NCI-H526 treated with DMSO at 0.1 percent for 48 hours (cell line): Measurements from ENCODE around the gene SLC17A2.
"Not testable (repeated sequence)": the region's sequence is repeated elsewhere in the genome, so short reads cannot be mapped to it uniquely, and the experiment has no call there.

Experiments
- DNase-seq: peaks from one replicate; lab custom pipeline; 2025; lab: John Stamatoyannopoulos, UW

SLC17A2 gene

GRCh38 chr6:25951296-25952032 lies 21.0 kb upstream of the SLC17A2 start:
- no peak for DNase-seq

DNA sequence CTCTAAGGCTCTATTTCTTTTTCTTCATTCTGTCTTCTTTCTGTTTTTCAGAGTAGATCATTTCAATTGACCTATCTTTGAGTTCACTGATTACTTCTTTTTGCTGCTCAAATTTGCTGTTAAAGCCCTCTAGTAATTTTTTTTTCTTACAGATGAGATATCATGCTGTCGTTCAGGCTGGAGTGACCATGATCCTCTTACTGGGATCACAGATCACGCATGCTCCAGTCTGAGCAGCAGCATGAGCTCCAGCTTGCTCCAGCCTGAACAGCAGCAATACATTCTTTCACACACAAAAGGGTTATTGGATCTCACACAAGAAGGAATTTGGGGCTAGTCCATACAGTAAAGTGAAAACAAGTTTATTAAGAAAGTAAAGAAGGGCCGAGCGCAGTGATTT lies 19.8 kb upstream of the SLC17A2 start:
- no peak for DNase-seq

- DNase-seq, result no peak
Measured at GRCh38 chr6:25949695-25950094, 19.2 kb upstream of the SLC17A2 start.

DNA sequence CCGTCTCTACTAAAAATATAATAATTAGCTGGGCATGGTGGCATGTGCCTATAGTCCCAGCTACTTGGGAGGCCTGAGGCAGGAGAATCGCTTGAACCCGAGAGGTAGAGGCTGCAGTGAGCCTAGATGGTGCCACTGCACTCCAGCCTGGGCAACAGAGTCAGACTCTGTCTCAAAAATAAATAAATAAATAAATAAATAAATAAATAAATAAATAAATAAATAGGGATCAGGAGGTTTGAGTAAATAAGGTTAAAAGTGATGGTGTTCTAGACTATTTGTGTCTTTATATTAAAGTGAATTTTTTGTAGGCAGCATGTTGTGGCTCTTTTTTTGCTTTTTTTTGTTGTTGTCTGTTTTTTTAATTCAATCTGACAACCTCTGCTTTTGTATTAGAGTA lies 17.0 kb upstream of the SLC17A2 start:
- not testable (repeated sequence) for DNase-seq

DNA sequence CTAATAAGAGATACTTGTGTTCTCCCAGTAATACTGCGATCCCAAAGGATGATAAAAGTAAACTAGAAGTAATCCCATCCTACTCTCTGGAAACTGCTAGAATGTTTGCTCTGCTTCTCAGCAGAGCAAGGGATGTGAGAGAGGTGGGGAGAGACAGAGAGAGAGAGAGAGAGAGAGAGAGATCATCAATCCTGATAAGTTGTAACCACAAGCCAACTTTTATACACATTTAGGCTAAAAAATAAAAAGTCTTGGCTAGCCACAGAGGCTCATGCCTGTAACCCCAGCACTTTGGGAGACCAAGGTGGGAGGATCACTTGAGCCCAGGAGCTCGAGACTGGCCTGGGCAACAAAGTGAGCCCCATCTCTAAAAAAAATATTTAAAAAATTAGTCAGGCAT lies 16.1 kb upstream of the SLC17A2 start:
- DNase-seq, result no peak

DNA sequence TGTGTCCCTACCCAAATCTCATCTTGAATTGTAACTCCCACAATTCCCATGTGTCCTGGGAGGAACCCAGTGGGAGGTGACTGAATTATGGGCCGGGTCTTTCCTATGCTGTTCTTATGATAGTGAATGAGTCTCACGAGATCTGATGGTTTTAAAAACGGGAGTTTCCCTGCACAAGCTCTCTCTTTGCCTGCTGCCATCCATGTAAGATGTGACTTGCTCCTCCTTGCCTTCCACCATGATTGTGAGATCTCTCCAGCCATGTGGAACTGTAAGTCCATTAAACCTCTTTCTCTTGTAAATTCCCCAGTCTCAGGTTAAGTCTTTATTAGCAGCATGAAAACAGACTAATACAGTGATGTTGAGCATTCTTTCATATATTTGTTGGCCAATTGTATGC lies 15.2 kb upstream of the SLC17A2 start:
- DNase-seq, result not testable (repeated sequence)

GRCh38 chr6:25944688-25945574 lies 14.4 kb upstream of the SLC17A2 start:
- no peak for DNase-seq

DNA sequence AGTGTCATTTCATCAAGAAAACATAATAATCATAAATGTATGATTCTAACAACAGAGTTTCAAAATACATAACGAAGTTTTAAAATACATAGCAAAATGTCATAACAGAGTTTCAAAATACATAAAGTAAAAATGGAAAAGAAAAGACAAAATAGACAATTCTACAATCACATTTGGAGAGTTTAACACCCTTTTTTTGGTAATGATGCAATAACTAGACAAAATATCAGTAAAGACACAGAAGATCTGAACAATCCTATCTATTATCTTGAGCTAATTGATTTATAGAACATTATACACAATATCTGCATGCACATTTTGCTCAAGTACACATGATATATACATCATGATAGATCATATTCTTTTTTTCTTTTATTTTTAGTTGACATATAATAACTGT lies 13.4 kb upstream of the SLC17A2 start:
- no peak for DNase-seq

- peak; percentile 18 for DNase-seq
Measured at GRCh38 chr6:25942561-25943147, 12.2 kb upstream of the SLC17A2 start.

- DNase-seq, result no peak
Measured at GRCh38 chr6:25939593-25939992, 9.1 kb upstream of the SLC17A2 start.

DNA sequence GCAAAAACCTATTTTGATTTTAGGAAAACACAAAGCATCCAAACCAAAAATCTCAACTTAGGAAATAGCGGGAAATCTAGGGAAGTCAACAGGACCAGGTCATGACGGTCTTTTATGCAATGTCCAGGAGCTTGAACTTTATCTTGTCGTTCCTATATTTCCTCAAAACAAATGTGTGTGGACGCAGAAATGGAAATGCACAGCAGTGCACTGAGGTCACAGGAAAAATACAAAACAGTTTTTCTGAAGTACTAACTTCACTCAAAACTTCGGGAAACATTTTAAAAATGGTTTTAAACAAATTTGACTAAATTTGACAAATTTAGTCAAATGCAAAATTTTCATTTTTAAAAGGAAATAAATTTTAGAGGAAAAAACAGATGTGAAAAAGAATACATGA lies 5.5 kb upstream of the SLC17A2 start:
- DNase-seq, result no peak

DNA sequence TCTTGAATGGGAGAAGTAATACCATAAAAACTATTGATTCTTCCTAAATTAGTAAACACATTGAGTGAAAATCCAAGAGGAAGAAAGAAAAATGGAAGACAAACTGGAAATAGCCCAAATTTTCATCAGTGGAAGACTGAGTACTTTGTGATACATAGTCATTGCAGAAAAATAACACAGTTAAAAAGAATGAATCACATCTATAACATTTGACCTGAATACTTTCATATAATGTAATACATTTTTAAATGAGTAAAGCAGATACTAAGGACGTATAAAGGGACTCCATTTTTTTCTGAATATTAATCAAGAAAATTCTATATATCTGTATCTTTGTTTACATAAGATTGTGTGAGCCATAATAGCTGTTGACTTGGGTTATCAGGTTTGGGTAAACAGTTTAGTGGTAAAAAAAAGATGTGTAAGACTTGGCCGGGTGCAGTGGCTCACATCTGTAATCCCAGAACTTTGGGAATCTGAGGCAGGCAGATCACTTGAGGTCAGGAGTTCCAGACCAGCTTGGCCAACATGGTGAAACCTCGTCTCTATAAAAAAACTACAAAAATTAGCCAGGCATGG lies 4.3 kb upstream of the SLC17A2 start:
- no peak for DNase-seq

- DNase-seq, result no peak
Measured at GRCh38 chr6:25934156-25934555, 3.7 kb upstream of the SLC17A2 start.

- DNase-seq, result no peak
Measured at GRCh38 chr6:25931411-25931709, 869 bp upstream of the SLC17A2 start.

- DNase-seq, result not testable (repeated sequence)
Measured at GRCh38 chr6:25929785-25930184, 706 bp downstream of the SLC17A2 start.

- no peak for DNase-seq
Measured at GRCh38 chr6:25928562-25929324, 1.7 kb downstream of the SLC17A2 start.

DNA sequence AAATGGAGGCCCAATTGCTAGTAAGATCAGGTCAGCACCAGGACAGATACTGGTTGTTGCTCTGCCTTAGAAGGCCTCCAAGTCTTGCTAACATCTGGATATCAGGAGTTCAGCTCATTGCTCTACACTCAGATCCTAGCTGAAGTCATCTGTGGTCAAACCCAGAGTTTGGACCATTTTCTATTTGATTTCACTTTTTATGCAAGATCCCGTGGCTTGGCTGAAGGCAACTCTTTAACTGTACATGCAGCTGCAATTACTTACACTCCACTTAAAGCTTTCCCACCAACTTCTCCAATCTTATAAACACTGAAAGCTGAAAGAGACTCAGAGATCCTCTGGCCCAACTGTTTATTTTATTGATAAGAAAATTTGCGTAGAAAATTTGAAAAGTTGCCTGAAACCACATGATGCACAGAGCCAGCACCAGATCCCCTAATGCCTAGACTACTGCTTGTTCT lies 2.7 kb downstream of the SLC17A2 start:
- no peak for DNase-seq

DNA sequence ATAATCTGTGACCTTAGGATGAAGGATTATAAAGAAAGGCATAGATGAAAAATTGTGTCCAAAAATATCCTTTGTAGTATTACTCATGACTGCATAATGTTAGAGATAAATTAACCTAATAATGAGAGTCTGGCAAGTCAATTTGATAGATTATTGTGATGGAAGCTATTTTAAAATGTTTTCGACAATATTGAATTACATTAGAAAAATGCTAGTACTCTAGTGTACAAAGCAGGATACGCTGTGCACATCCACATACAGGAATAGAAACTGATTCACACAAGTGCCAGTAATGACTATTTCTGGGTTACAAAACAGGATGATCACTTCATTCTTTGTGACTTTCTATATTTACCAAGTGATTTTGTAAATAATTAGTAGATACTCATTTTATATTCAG lies 3.3 kb downstream of the SLC17A2 start:
- no peak for DNase-seq

GRCh38 chr6:25925876-25926275 lies 4.6 kb downstream of the SLC17A2 start:
- no peak for DNase-seq

GRCh38 chr6:25922301-25922700 lies 8.2 kb downstream of the SLC17A2 start:
- DNase-seq, result no peak

DNA sequence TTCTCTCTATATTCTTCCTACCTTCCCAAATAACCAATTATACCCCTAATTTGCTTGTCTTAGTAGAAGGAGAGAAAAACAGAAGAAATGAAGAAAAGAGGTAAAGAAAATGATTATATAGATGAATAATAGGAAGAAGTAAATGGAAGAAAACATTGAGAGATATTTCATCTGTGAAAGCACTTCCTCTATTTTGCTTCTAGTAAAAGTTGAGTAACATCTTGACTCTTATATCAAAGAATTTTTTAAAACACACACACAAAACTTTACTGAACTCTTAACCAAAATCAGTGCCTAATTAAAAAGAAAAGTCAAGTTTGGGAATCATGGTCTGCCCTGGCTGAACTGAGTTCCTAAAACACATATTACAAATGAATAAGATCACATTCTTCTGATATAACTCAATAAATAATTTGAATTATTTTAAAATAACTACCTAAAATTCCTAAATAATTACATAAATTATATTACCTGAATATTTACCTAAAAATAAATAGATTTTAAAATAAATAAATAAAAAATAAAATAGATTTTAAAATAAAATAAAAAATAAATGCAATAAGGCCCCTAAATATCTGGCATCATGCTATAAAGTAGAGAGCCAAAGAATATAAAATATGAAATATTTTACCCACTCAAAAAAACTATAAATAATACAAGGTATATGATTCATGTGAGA lies 8.8 kb downstream of the SLC17A2 start:
- DNase-seq, result no peak
